Uterine smooth muscle cell (primary cell): ENCODE data around the gene CDC23. TPM values are rescaled to one million over a fixed set of nuclear protein-coding genes. Genes with fewer than 3 reads are reported as not detected.

Source experiments
- total RNA-seq: library from RNA; depleted of rRNA; stranded (reverse); fragments of >200 nt; gene quantifications from 2 replicates; pipeline ENCODE4 v1.2.3, GENCODE V29; 2014

The CDC23 gene, protein sequence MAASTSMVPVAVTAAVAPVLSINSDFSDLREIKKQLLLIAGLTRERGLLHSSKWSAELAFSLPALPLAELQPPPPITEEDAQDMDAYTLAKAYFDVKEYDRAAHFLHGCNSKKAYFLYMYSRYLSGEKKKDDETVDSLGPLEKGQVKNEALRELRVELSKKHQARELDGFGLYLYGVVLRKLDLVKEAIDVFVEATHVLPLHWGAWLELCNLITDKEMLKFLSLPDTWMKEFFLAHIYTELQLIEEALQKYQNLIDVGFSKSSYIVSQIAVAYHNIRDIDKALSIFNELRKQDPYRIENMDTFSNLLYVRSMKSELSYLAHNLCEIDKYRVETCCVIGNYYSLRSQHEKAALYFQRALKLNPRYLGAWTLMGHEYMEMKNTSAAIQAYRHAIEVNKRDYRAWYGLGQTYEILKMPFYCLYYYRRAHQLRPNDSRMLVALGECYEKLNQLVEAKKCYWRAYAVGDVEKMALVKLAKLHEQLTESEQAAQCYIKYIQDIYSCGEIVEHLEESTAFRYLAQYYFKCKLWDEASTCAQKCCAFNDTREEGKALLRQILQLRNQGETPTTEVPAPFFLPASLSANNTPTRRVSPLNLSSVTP
- 24.7 and 25.5 TPM in 2 replicates for total RNA-seq

GRCh38 chr5:138213161-138214029 lies at the start of gene CDC23:
CDC23 (minus strand) TSS chr5:138213323; CDS start chr5:138213312, 11 bp downstream.

GRCh38 chr5:138178516-138179276 lies 34.4 kb downstream of the CDC23 start, which contains the start of the genes BRD8 and KIF20A:
BRD8 (minus strand) TSS chr5:138178630; CDS start chr5:138178614, 16 bp downstream.
KIF20A (plus strand) TSS chr5:138179112; CDS start chr5:138179681, 569 bp downstream.

DNA sequence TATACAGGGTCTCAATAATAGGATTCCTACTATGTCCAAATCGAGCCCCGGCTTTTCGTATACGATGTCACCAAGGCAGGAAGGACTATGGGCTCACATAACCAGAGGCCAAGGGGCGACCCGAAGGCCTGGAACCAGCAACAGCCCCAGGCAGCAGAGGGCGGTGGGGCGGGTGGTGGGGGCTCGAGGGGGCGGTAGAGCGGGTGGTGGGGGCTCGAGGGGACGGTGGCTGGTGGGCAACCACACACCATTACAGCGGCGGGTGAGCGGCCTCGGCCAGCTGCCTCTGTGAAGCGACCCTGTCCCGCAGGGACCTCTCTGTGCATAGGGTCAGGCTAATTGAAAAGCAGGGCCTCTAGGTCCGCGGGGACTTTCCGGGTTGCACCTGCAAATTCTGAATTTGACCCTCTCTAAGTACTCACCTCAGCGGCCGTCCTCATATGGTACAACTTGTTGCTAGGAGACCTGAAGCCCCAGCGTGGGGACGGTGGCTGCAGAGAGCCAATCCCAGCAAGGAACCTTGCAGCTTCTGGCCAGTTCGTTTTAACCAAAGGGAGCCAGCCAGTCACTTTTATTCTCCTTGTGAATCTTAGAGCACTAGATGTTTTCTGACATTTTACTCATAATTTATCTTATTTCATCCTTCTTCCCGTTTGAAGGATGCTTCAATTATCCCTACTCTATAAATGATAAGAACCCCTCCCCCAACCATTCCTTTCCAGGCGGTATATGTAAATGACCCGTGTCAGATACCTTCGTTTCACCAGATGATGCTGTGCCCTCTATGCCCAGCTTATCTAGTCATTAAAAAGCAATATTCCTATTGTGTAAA lies 74.0 kb downstream of the CDC23 start, which contains the start of gene NME5:
TSS of gene NME5 (minus strand) at position 480 of the 832 bp plus-strand sequence. CDS start 648 bp downstream, outside the sequence.

Other genes starting within 250 kb of the CDC23 start
- gene FAM13B, start 180.2 kb downstream of the CDC23 start, total RNA-seq = 26.9 and 28.2 TPM in 2 replicates
- not detected in 2 replicates for gene WNT8A, start 129.3 kb downstream of the CDC23 start, total RNA-seq
- gene NME5, start 73.9 kb downstream of the CDC23 start, total RNA-seq = 1.7 and 3.4 TPM in 2 replicates
- 35.9 and 60.5 TPM in 2 replicates for gene BRD8, start 34.7 kb downstream of the CDC23 start, total RNA-seq
- 31.1 and 126 TPM in 2 replicates for gene KIF20A, start 34.2 kb downstream of the CDC23 start, total RNA-seq
- gene GFRA3, start 61.3 kb upstream of the CDC23 start, total RNA-seq = not detected in 2 replicates
- 3.4 and 22.4 TPM in 2 replicates for gene CDC25C, start 118.5 kb upstream of the CDC23 start, total RNA-seq
- 24.0 and 26.9 TPM in 2 replicates for gene FAM53C, start 124.9 kb upstream of the CDC23 start, total RNA-seq
- gene KDM3B, start 139.4 kb upstream of the CDC23 start, total RNA-seq = 39.5 and 44.4 TPM in 2 replicates
- gene REEP2, start 225.7 kb upstream of the CDC23 start, total RNA-seq = 12.0 and 24.2 TPM in 2 replicates